ENCODE results near the gene GMDS. TPM values are rescaled to one million over a fixed set of nuclear protein-coding genes. Genes with fewer than 3 reads are reported as not detected.

GMDS gene
- total and polyA plus RNA-seq, 2 donors (not counting 3 experiments of a cell fraction or from before 2014, with no cell fraction given), result 9.8 to 23.5 TPM

- no peak overlapping the region for H3K9ac ChIP-seq (replicated peaks; ENCODE audit: extremely low read depth, insufficient read depth, low read length)
- BruUV-seq (replicated peaks), result no TSS peak
- no peaks in the 10 kb centered on the region for H4K20me1 ChIP-seq (replicated peaks; ENCODE audit: control insufficient read depth, extremely low read depth, insufficient read depth, low read length)
- H3K27me3 ChIP-seq (ENCODE audit: control insufficient read depth in 2 of 2, insufficient read depth in 2 of 2, low read length in 2 of 2), result no peaks in the 10 kb centered on the region
- FAIRE-seq (peak; percentile 55), DNase-seq (ENCODE audit: low read depth, low spot score) (peak; percentile 87)
- dilution Hi-C loops (cut with MboI; ENCODE audit: extremely low pct_ligation_motif_present, low sequenced_read_pairs) (no loop called here), intact Hi-C loops (cut with micrococcal nuclease) (loop anchor here (1.0 kb wide), 1 partner anchor 9 kb away; no protein-coding TSS in a partner anchor)
- no peaks in the 10 kb centered on the region for H3K36me3 ChIP-seq (ENCODE audit: control insufficient read depth in 2 of 2, extremely low read depth in 1 of 2, insufficient read depth in 2 of 2, low read length in 2 of 2)
- H3K4me2 ChIP-seq (ENCODE audit: insufficient read depth, low read length), result no peak overlapping the region
- peaks cover 3% of the 10 kb centered on the region for H3K4me1 ChIP-seq (ENCODE audit: control insufficient read depth, extremely low read depth, insufficient read depth, low read length)
- ChIA-PET POLR2A (no interaction called here), CTCF (interaction anchor here (0.6 to 1.6 kb wide), 4 partner anchors 11 to 718 kb away, joined by 3 to 4 read pairs (median 3); no protein-coding TSS in a partner anchor)
- H3K9me1 ChIP-seq (replicated peaks; ENCODE audit: control insufficient read depth, extremely low read depth, insufficient read depth, low read length), result no peaks in the 10 kb centered on the region
- H2AFZ ChIP-seq (ENCODE audit: low read depth, low read length), result no peak overlapping the region
- H3K27ac ChIP-seq (ENCODE audit: insufficient read depth, low read depth, low read length), result no peak overlapping the region
- H3K9me3 ChIP-seq (replicated peaks; ENCODE audit: control insufficient read depth, insufficient read depth, low read length), result no peaks in the 10 kb centered on the region
- no peak for TF ChIP-seq EZH2 (IDR thresholded peaks at IDR 0.05; ENCODE audit: borderline replicate concordance, low read depth, low read length, severe bottlenecking)
- TF ChIP-seq FOS (IDR thresholded peaks at IDR 0.05; ENCODE audit: borderline replicate concordance, insufficient read depth, low read length), result no peak
- peak in 1 of 2 donors; percentile 13 for TF ChIP-seq CTCF (IDR thresholded peaks at IDR 0.05; ENCODE audit: extremely low read depth in 1 of 2, insufficient read depth in 1 of 2, low read depth in 1 of 2, low read length in 2 of 2)
- TF ChIP-seq POLR2AphosphoS5 (IDR thresholded peaks at IDR 0.05; ENCODE audit: insufficient read depth, low read depth, low read length), result no peak
- no peaks in the 10 kb centered on the region for H3K79me2 ChIP-seq (ENCODE audit: control insufficient read depth, insufficient read depth, low read length)
- no peak overlapping the region for H3K4me3 ChIP-seq (replicated peaks in 1 of 3; ENCODE audit: insufficient read depth in 1 of 3, low read depth in 1 of 3, low read length in 3 of 3)
Measured at GRCh38 chr6:1635305-1636010, 609.9 kb downstream of the GMDS start.

Measured in endothelial cell of umbilical vein (primary cell).